GM08714 (cell line): ENCODE data around the gene TVP23C.

Experiments
- H3K4me3 ChIP-seq: fragments of 200-500 bp; sonication (Bioruptor generic); 2 replicates; pipeline ENCODE4 v1.5.1; 2014; ENCODE audit warnings: mild to moderate bottlenecking, low read length, inconsistent platforms
- ZNF274 ChIP-seq: IDR thresholded peaks from 2 replicates; pipeline ENCODE4 v1.6.1; 2012; ENCODE audit warnings: mild to moderate bottlenecking, low read depth, low read length

TVP23C gene

GRCh38 chr17:15503731-15504130 lies 59.6 kb downstream of the TVP23C start:
- TF ChIP-seq ZNF274, result no peak

GRCh38 chr17:15502369-15503112 lies 60.7 kb downstream of the TVP23C start:
- TF ChIP-seq ZNF274, result no peak
- no peak overlapping the region for H3K4me3 ChIP-seq

More at GRCh38 chr17:15503731-15504130, 59.6 kb downstream of the TVP23C start:
- H3K4me3 ChIP-seq, result no peak overlapping the region

- no peak for TF ChIP-seq ZNF274
- H3K4me3 ChIP-seq, result no peak overlapping the region
These were observed 61.5 kb downstream of the TVP23C start for GRCh38 chr17:15501793-15502192.

- no peak for TF ChIP-seq ZNF274
These were observed 62.0 kb downstream of the TVP23C start for GRCh38 chr17:15501282-15501681.

GRCh38 chr17:15498107-15498506 lies 65.2 kb downstream of the TVP23C start:
- H3K4me3 ChIP-seq, result no peak overlapping the region
- no peak for TF ChIP-seq ZNF274

More at GRCh38 chr17:15501282-15501681, 62.0 kb downstream of the TVP23C start:
- no peak overlapping the region for H3K4me3 ChIP-seq

- no peak for TF ChIP-seq ZNF274
These were observed 66.3 kb downstream of the TVP23C start for GRCh38 chr17:15496735-15497670.

GRCh38 chr17:15494821-15495220 lies 68.5 kb downstream of the TVP23C start:
- H3K4me3 ChIP-seq, result no peak overlapping the region
- no peak for TF ChIP-seq ZNF274

More at GRCh38 chr17:15496735-15497670, 66.3 kb downstream of the TVP23C start:
- no peak overlapping the region for H3K4me3 ChIP-seq

GRCh38 chr17:15493693-15494035 lies 69.6 kb downstream of the TVP23C start:
- no peak for TF ChIP-seq ZNF274

GRCh38 chr17:15492791-15493692 lies 70.2 kb downstream of the TVP23C start:
- no peak overlapping the region for H3K4me3 ChIP-seq
- no peak for TF ChIP-seq ZNF274

More at GRCh38 chr17:15493693-15494035, 69.6 kb downstream of the TVP23C start:
- H3K4me3 ChIP-seq, result no peak overlapping the region

- no peak overlapping the region for H3K4me3 ChIP-seq
- no peak for TF ChIP-seq ZNF274
These were observed 71.1 kb downstream of the TVP23C start for GRCh38 chr17:15492186-15492585.

GRCh38 chr17:15490634-15491261 lies 72.5 kb downstream of the TVP23C start:
- H3K4me3 ChIP-seq, result no peak overlapping the region
- TF ChIP-seq ZNF274, result no peak

- no peak for TF ChIP-seq ZNF274
These were observed 74.7 kb downstream of the TVP23C start for GRCh38 chr17:15488557-15488956.

GRCh38 chr17:15485045-15485444 lies 78.2 kb downstream of the TVP23C start:
- no peak overlapping the region for H3K4me3 ChIP-seq
- TF ChIP-seq ZNF274, result no peak

More at GRCh38 chr17:15488557-15488956, 74.7 kb downstream of the TVP23C start:
- no peak overlapping the region for H3K4me3 ChIP-seq
